Right atrium auricular region (tissue), 2 donors: ENCODE measurements around the gene CLEC16A. TPM values are rescaled to one million over a fixed set of nuclear protein-coding genes. Genes with fewer than 3 reads are reported as not detected.

Experiments
- DNase-seq: peaks from one replicate; pipeline ENCODE4 v3.0.0-alpha.2; 2019; ENCODE audit warnings: low spot score
- H3K27ac ChIP-seq, 2 donors: fragments of 200-600 bp; sonication (generic); 1 replicate in 1 of 2; 2 replicates in 1 of 2; pipeline ENCODE4 v1.5.1; 2016 to 2019
- H3K27me3 ChIP-seq, 2 donors: fragments of 200-600 bp; sonication (generic); one replicate each; pipeline versions ENCODE4 v1.5.1 to v1.6.0; 2017 to 2019
- H3K36me3 ChIP-seq: fragments of 200-600 bp; sonication (generic); one replicate; pipeline ENCODE4 v1.5.1; 2016
- H3K4me1 ChIP-seq, 2 donors: fragments of 200-600 bp; sonication (generic); one replicate each; pipeline versions ENCODE4 v1.5.1 to v1.6.0; 2017 to 2019
- H3K4me3 ChIP-seq, 2 donors: fragments of 200-600 bp; sonication (generic); 1 replicate in 1 of 2; 2 replicates in 1 of 2; pipeline ENCODE4 v1.5.1; 2017 to 2019; ENCODE audit warnings: mild to moderate bottlenecking in 1 of 2, moderate library complexity in 1 of 2
- H3K9me3 ChIP-seq, 2 donors: fragments of 200-600 bp; sonication (generic); one replicate each; pipeline ENCODE4 v1.5.1; 2019
- CTCF ChIP-seq, 2 donors: fragments of 200-600 bp; sonication (generic); IDR thresholded peaks; one replicate each; pipeline ENCODE4 v1.5.1; 2019; ENCODE audit warnings: antibody characterized with exemption in 2 of 2
- total RNA-seq, 2 donors: library from RNA; depleted of rRNA; stranded (reverse); fragments of >200 nt; gene quantifications; one replicate each; pipeline ENCODE4 v1.1.0, GENCODE V29; 2016

Gene CLEC16A
- total RNA-seq, 2 donors from 2014 or later: 24.1 to 49.0 TPM

GRCh38 chr16:11173426-11173825 lies 229.1 kb downstream of the CLEC16A start:
- peaks cover 0 to 7% of the 10 kb centered on the region in 2 donors for H3K4me1 ChIP-seq
- no peak for DNase-seq
- no peak overlapping the region for H3K4me3 ChIP-seq
- no peak overlapping the region for H3K27ac ChIP-seq
- H3K27me3 ChIP-seq: no peaks in the 10 kb centered on the region
- H3K36me3 ChIP-seq: peaks cover 8% of the 10 kb centered on the region
- TF ChIP-seq CTCF (IDR thresholded peaks at IDR 0.05): no peak
- H3K9me3 ChIP-seq: no peaks in the 10 kb centered on the region

- H3K4me3 ChIP-seq: no peak overlapping the region
- DNase-seq: no peak
- H3K27me3 ChIP-seq: no peaks in the 10 kb centered on the region
- H3K36me3 ChIP-seq: peaks cover 15% of the 10 kb centered on the region
- TF ChIP-seq CTCF (IDR thresholded peaks at IDR 0.05): no peak
- no peaks in the 10 kb centered on the region for H3K9me3 ChIP-seq
- H3K27ac ChIP-seq: no peak overlapping the region
- no peaks in the 10 kb centered on the region for H3K4me1 ChIP-seq
Observed at GRCh38 chr16:11174141-11174540, 229.8 kb downstream of the CLEC16A start.

- Histone ChIP-seq H3K27ac (no peak overlapping the region), H3K4me3 (no peak overlapping the region), H3K27me3 (no peaks in the 10 kb centered on the region), H3K9me3 (no peaks in the 10 kb centered on the region), H3K4me1 (no peaks in the 10 kb centered on the region), H3K36me3 (peaks cover 25% of the 10 kb centered on the region)
- DNase-seq: no peak
- no peak for TF ChIP-seq CTCF (IDR thresholded peaks at IDR 0.05)
Observed at GRCh38 chr16:11175106-11175786, 230.9 kb downstream of the CLEC16A start.

GRCh38 chr16:11175787-11176341 lies 231.5 kb downstream of the CLEC16A start:
- Histone ChIP-seq H3K9me3 (no peaks in the 10 kb centered on the region), H3K27ac (no peak overlapping the region), H3K4me3 (no peak overlapping the region), H3K36me3 (peaks cover 25% of the 10 kb centered on the region), H3K27me3 (no peaks in the 10 kb centered on the region), H3K4me1 (no peaks in the 10 kb centered on the region)
- TF ChIP-seq CTCF (IDR thresholded peaks at IDR 0.05): no peak
- DNase-seq: no peak

GRCh38 chr16:11177578-11178160 lies 233.3 kb downstream of the CLEC16A start:
- peaks cover 25% of the 10 kb centered on the region for H3K36me3 ChIP-seq

More at GRCh38 chr16:11177578-11178160, 233.3 kb downstream of the CLEC16A start:
- Histone ChIP-seq H3K4me3 (no peak overlapping the region), H3K9me3 (no peaks in the 10 kb centered on the region), H3K27ac (no peak overlapping the region), H3K4me1 (no peaks in the 10 kb centered on the region), H3K27me3 (no peaks in the 10 kb centered on the region)
- DNase-seq: no peak
- no peak for TF ChIP-seq CTCF (IDR thresholded peaks at IDR 0.05)
